Suprapubic skin (tissue), 4 donors: ENCODE data around the gene LHX6. TPM values are rescaled to one million over a fixed set of nuclear protein-coding genes. Genes with fewer than 3 reads are reported as not detected.
A peak's percentile ranks its signal among the peaks of the same experiment; 100 is the strongest.

ENCODE experiments used
- DNase-seq, 2 donors: peaks; one replicate each; pipeline ENCODE4 v3.0.0-alpha.2; 2019; ENCODE audit warnings: low spot score in 2 of 2
- H3K27ac ChIP-seq: fragments of 200-600 bp; sonication (generic); one replicate; pipeline ENCODE4 v1.5.1; 2019
- H3K27me3 ChIP-seq: fragments of 200-600 bp; sonication (generic); one replicate; pipeline ENCODE4 v1.5.1; 2019
- H3K36me3 ChIP-seq: fragments of 200-600 bp; sonication (generic); one replicate; pipeline ENCODE4 v1.5.1; 2019
- H3K4me1 ChIP-seq: fragments of 200-600 bp; sonication (generic); one replicate; pipeline ENCODE4 v1.5.1; 2019
- H3K4me3 ChIP-seq: fragments of 200-600 bp; sonication (generic); one replicate; pipeline ENCODE4 v1.5.1; 2019; ENCODE audit warnings: mild to moderate bottlenecking
- H3K9me3 ChIP-seq: fragments of 200-600 bp; sonication (generic); one replicate; pipeline ENCODE4 v1.5.1; 2019
- CTCF ChIP-seq, 2 donors: fragments of 200-600 bp in 1 of 2; fragments of 450-650 bp in 1 of 2; sonication (generic) in 1 of 2; IDR thresholded peaks; one replicate each; pipeline ENCODE4 v1.5.1; 2016 to 2019; ENCODE audit warnings: antibody characterized with exemption in 2 of 2, mild to moderate bottlenecking in 1 of 2, moderate library complexity in 1 of 2
- EP300 ChIP-seq: sonication (generic); formaldehyde crosslinking; IDR thresholded peaks from one replicate; pipeline ENCODE4 v1.6.1; 2017; ENCODE audit warnings: antibody characterized with exemption
- POLR2A ChIP-seq, 2 donors: fragments of 450-650 bp; IDR thresholded peaks; one replicate each; pipeline ENCODE4 v1.6.1; 2017; ENCODE audit warnings: antibody characterized with exemption in 2 of 2, mild to moderate bottlenecking in 2 of 2, moderate library complexity in 2 of 2
- POLR2AphosphoS5 ChIP-seq, 3 donors: sonication (generic); formaldehyde crosslinking; IDR thresholded peaks; one replicate each; pipeline ENCODE4 v1.6.1; 2017; ENCODE audit warnings: antibody characterized with exemption in 3 of 3
- WGBS: methylation state at CpG from one replicate; pipeline ENCODE4 v1.1.5; 2018; 5-methylcytosine and 5-hydroxymethylcytosine counted together
- total RNA-seq, 4 donors: library from RNA; depleted of rRNA; stranded (reverse); fragments of >200 nt; gene quantifications; one replicate each; pipeline ENCODE4 v1.1.0, GENCODE V29; 2016

LHX6 gene
- total RNA-seq, 4 donors from 2014 or later: 1.4 to 7.3 (median 3.4) TPM

- H3K9me3 ChIP-seq: no peaks in the 10 kb centered on the region
- no peaks in the 10 kb centered on the region for H3K36me3 ChIP-seq
- WGBS: 52% methylated on average over 20 of the region's 20 CpGs
- peak overlapping the region; percentile 51 for H3K4me3 ChIP-seq
- peaks cover 18% of the 10 kb centered on the region for H3K4me1 ChIP-seq
- TF ChIP-seq POLR2A (IDR thresholded peaks at IDR 0.05) (no peak), POLR2AphosphoS5 (IDR thresholded peaks at IDR 0.05) (no peak), EP300 (no peak), CTCF (IDR thresholded peaks at IDR 0.05) (no peak)
- H3K27me3 ChIP-seq: peaks cover 83% of the 10 kb centered on the region
- H3K27ac ChIP-seq: no peak overlapping the region
- no peak for DNase-seq
Measured at GRCh38 chr9:122213102-122213588, 15.6 kb downstream of the LHX6 start.

GRCh38 chr9:122212473-122213004 lies 16.2 kb downstream of the LHX6 start:
- 76% methylated on average over 7 of the region's 7 CpGs for WGBS
- Histone ChIP-seq H3K27ac (no peak overlapping the region), H3K4me1 (peaks cover 15% of the 10 kb centered on the region), H3K36me3 (no peaks in the 10 kb centered on the region), H3K9me3 (no peaks in the 10 kb centered on the region), H3K4me3 (no peak overlapping the region), H3K27me3 (peaks cover 77% of the 10 kb centered on the region)
- DNase-seq: no peak
- TF ChIP-seq POLR2A (IDR thresholded peaks at IDR 0.05): no peak
- no peak for TF ChIP-seq CTCF (IDR thresholded peaks at IDR 0.05)
- no peak for TF ChIP-seq EP300
- TF ChIP-seq POLR2AphosphoS5 (IDR thresholded peaks at IDR 0.05): no peak

- Histone ChIP-seq H3K36me3 (no peaks in the 10 kb centered on the region), H3K9me3 (no peaks in the 10 kb centered on the region), H3K27ac (no peak overlapping the region), H3K4me3 (no peak overlapping the region), H3K27me3 (peaks cover 58% of the 10 kb centered on the region), H3K4me1 (peaks cover 14% of the 10 kb centered on the region)
- DNase-seq: no peak
- TF ChIP-seq EP300: no peak
- no peak for TF ChIP-seq POLR2AphosphoS5 (IDR thresholded peaks at IDR 0.05)
- no peak for TF ChIP-seq CTCF (IDR thresholded peaks at IDR 0.05)
- no peak for TF ChIP-seq POLR2A (IDR thresholded peaks at IDR 0.05)
- WGBS: 85% methylated on average over 5 of the region's 12 CpGs
Measured at GRCh38 chr9:122209451-122209850, 19.3 kb downstream of the LHX6 start.

GRCh38 chr9:122207096-122207495 lies 21.7 kb downstream of the LHX6 start:
- no peak for DNase-seq
- TF ChIP-seq CTCF (IDR thresholded peaks at IDR 0.05): no peak
- TF ChIP-seq EP300: no peak
- no peak for TF ChIP-seq POLR2A (IDR thresholded peaks at IDR 0.05)
- no peak for TF ChIP-seq POLR2AphosphoS5 (IDR thresholded peaks at IDR 0.05)
- WGBS: 80% methylated on average over 9 of the region's 9 CpGs
- Histone ChIP-seq H3K27ac (no peak overlapping the region), H3K36me3 (no peaks in the 10 kb centered on the region), H3K9me3 (no peaks in the 10 kb centered on the region), H3K4me3 (no peak overlapping the region), H3K27me3 (peaks cover 36% of the 10 kb centered on the region), H3K4me1 (no peaks in the 10 kb centered on the region)

DNA sequence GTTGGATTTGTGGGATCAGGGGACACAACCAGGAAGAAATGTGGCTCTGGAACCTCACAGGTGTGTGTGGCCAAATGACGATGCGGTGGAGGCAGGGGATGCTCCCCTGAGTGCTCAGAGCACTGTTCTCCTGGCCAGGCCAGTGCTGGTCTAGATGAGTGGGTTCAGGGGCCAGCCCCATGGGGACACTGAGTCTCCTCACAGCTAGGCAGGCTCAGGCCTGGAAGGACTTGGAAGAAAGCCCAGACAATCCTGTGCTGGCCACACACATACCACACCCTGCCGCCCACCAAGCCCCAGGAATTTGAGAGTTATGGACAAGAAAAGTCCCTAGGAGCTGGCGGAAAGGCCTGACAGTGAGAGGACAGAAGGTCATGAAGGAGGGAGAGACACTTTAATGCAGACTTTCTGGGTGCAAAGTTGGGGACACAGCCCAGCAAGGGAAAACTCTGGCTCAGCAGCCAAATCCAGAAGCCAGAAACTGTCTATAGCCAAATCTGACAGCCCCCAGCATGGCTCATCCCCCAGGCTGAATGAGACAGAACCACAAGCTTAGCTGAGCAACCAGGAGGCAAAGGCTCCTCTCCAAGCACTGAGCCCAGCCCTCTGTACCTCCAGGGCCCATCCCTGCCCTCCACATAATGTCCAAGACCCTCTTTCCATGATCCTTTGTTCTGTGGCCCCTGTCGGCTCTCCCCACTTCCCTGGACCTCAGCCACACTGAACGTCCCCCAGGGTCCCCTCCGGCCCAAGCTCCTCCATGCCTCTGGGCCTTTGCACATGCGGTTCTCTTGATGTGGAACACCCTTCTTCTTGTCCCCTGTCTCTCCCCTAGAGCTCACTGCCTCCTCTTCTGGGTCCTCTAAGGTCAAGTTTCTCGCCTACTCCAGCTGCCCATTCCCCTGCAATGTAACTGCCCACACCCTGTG lies 22.4 kb downstream of the LHX6 start:
- Histone ChIP-seq H3K9me3 (no peaks in the 10 kb centered on the region), H3K4me3 (no peak overlapping the region), H3K27me3 (peaks cover 29% of the 10 kb centered on the region), H3K27ac (no peak overlapping the region), H3K36me3 (no peaks in the 10 kb centered on the region), H3K4me1 (no peaks in the 10 kb centered on the region)
- TF ChIP-seq POLR2AphosphoS5 (IDR thresholded peaks at IDR 0.05) (no peak), CTCF (IDR thresholded peaks at IDR 0.05) (no peak), POLR2A (IDR thresholded peaks at IDR 0.05) (no peak), EP300 (no peak)
- 86% methylated on average over 9 of the region's 9 CpGs for WGBS
- DNase-seq: no peak
